Measurements from ENCODE around the gene SIRT7. TPM values are rescaled to one million over a fixed set of nuclear protein-coding genes. Genes with fewer than 3 reads are reported as not detected.
"Not testable (repeated sequence)": the region's sequence is repeated elsewhere in the genome, so short reads cannot be mapped to it uniquely, and the experiment has no call there.

Gene SIRT7
- total RNA-seq, 4 donors from 2014 or later: 32.0 to 44.6 (median 38.0) TPM

DNA sequence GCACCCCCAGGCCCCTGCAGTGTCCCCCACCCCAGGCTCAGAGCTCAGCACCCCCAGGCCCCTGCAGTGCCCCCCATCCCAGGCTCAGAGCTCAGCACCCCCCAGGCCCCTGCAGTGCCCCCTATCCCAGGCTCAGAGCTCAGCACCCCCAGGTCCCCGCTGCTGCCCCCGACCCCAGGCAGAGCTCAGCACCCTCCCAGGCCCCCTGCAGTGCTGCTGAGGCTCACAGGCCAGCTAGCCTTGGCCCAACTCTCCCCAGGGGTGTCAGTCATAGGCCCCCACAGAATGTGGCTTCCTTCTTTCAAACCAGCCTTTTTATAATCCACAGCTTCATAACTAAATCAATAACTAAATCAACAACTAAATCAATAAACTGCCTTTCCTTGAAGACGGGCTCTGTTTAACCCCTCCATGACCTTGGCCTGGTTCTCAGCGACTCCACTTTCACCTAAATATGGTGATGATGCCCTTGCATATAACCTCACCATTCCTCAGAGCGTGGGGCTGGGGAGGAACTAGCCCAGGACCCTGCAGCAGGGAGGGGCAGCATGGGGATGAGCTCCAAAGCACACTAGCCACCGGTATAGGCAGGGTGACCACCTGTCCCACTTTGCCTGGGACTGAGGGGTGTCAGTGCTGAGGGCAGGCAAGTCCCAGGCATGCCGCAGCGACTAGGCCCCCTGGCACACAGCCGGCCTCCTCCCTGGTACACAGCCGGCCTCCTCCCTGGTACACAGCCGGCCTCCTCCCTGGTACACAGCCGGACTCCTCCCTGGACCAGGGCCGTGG, 38.0 kb upstream of the SIRT7 start:
- TF ChIP-seq POLR2A (IDR thresholded peaks at IDR 0.05): no peak
- TF ChIP-seq, protein P1, sequence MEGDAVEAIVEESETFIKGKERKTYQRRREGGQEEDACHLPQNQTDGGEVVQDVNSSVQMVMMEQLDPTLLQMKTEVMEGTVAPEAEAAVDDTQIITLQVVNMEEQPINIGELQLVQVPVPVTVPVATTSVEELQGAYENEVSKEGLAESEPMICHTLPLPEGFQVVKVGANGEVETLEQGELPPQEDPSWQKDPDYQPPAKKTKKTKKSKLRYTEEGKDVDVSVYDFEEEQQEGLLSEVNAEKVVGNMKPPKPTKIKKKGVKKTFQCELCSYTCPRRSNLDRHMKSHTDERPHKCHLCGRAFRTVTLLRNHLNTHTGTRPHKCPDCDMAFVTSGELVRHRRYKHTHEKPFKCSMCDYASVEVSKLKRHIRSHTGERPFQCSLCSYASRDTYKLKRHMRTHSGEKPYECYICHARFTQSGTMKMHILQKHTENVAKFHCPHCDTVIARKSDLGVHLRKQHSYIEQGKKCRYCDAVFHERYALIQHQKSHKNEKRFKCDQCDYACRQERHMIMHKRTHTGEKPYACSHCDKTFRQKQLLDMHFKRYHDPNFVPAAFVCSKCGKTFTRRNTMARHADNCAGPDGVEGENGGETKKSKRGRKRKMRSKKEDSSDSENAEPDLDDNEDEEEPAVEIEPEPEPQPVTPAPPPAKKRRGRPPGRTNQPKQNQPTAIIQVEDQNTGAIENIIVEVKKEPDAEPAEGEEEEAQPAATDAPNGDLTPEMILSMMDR (IDR thresholded peaks at IDR 0.05): no peak
- intact Hi-C loops (cut with DNase I; ENCODE audit: low total_unique reads): no loop called here
- 85 to 88% methylated on average over 11 of the region's 13 CpGs for WGBS, 2 donors
- H3K4me3 ChIP-seq (ENCODE audit: low read depth, poor library complexity, severe bottlenecking): no peak overlapping the region
- no peak for DNase-seq (ENCODE audit: low spot score in 2 of 2)

GRCh38 chr17:81955058-81955681, 37.2 kb upstream of the SIRT7 start:
- WGBS, 2 donors: 92 to 95% methylated on average over 25 of the region's 26 CpGs
- intact Hi-C loops (cut with DNase I; ENCODE audit: low total_unique reads): no loop called here
- TF ChIP-seq, protein P1 (IDR thresholded peaks at IDR 0.05): no peak
- TF ChIP-seq POLR2A (IDR thresholded peaks at IDR 0.05): no peak
- H3K4me3 ChIP-seq (ENCODE audit: low read depth, poor library complexity, severe bottlenecking): no peak overlapping the region
- DNase-seq (ENCODE audit: low spot score in 2 of 2): no peak

- DNase-seq (ENCODE audit: low spot score in 2 of 2): no peak
- intact Hi-C loops (cut with DNase I; ENCODE audit: low total_unique reads): no loop called here
- no peak for TF ChIP-seq POLR2A (IDR thresholded peaks at IDR 0.05)
- TF ChIP-seq, protein P1 (IDR thresholded peaks at IDR 0.05): no peak
- 87 to 88% methylated on average over 18 to 19 of the region's 19 CpGs for WGBS, 2 donors
- H3K4me3 ChIP-seq (ENCODE audit: low read depth, poor library complexity, severe bottlenecking): no peak overlapping the region
Measured at GRCh38 chr17:81954131-81955057, 36.4 kb upstream of the SIRT7 start.

- WGBS, 2 donors: 79 to 80% methylated on average over 5 of the region's 5 CpGs
- H3K4me3 ChIP-seq (ENCODE audit: low read depth, poor library complexity, severe bottlenecking); intact Hi-C loops (cut with DNase I; ENCODE audit: low total_unique reads); DNase-seq (ENCODE audit: low spot score in 2 of 2): not testable (repeated sequence)
Measured at GRCh38 chr17:81953443-81953842, 35.5 kb upstream of the SIRT7 start.

DNA sequence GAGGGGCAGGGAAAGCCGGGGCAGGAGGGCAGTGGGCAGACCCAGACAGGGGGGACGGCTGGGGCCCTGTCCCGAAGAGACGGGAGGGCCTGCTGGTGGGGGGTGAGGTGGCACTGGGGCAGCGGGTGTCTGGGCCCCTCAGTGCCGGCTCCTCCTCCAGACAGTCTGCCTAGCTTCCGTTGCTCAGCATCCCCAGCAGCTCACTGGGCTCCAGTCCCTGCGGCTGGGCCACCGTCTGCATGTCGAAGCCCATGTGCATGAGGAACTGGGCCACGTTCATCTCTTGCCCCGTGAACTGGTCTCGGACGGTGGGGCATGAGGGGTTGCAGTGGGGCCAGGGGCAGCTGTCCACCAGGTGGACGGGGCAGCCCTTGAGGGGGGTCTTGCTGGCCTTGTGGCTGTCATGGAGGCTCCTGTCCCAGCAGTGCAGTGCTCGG, 34.8 kb upstream of the SIRT7 start:
- TF ChIP-seq POLR2A (IDR thresholded peaks at IDR 0.05): no peak
- TF ChIP-seq, protein P1 (IDR thresholded peaks at IDR 0.05): no peak
- WGBS, 2 donors: 72 to 73% methylated on average over 9 to 16 of the region's 16 CpGs
- no peak for DNase-seq (ENCODE audit: low spot score in 2 of 2)
- intact Hi-C loops (cut with DNase I; ENCODE audit: low total_unique reads): no loop called here
- no peak overlapping the region for H3K4me3 ChIP-seq (ENCODE audit: low read depth, poor library complexity, severe bottlenecking)

All from lower leg skin (tissue), 4 donors.